Testis (tissue), 3 donors: ENCODE results near the gene PHLPP1. TPM values are rescaled to one million over a fixed set of nuclear protein-coding genes. Genes with fewer than 3 reads are reported as not detected.

ENCODE experiments used
- DNase-seq: peaks from one replicate; pipeline ENCODE4 v3.0.0-alpha.2; 2019
- H3K27ac ChIP-seq, 2 donors: fragments of 200-600 bp; sonication (generic); one replicate each; pipeline ENCODE4 v1.5.1; 2019
- H3K27me3 ChIP-seq: fragments of 200-600 bp; sonication (generic); one replicate; pipeline ENCODE4 v1.5.1; 2019
- H3K36me3 ChIP-seq: fragments of 200-600 bp; sonication (generic); one replicate; pipeline ENCODE4 v1.5.1; 2017; ENCODE audit warnings: low read depth; ENCODE audit errors: missing control alignments
- H3K4me1 ChIP-seq: fragments of 200-600 bp; sonication (generic); one replicate; pipeline ENCODE4 v1.5.1; 2019
- H3K4me3 ChIP-seq, 2 donors: fragments of 200-600 bp; sonication (generic); one replicate each; pipeline ENCODE4 v1.5.1; 2017 to 2019
- H3K9me3 ChIP-seq: fragments of 200-600 bp; sonication (generic); one replicate; pipeline ENCODE4 v1.5.1; 2017
- POLR2A ChIP-seq: fragments of 450-650 bp; IDR thresholded peaks from one replicate; pipeline ENCODE4 v1.6.1; 2017; ENCODE audit warnings: antibody characterized with exemption, mild to moderate bottlenecking, moderate library complexity
- WGBS, 2 donors: methylation state at CpG; one replicate each; pipeline ENCODE4 v1.1.5; 2018; 5-methylcytosine and 5-hydroxymethylcytosine counted together
- intact Hi-C: fragments of 100-400 bp; cut with DNase I; formaldehyde crosslinking; loops from one replicate; pipeline ENCODE4 v1.15.1; 2023; ENCODE audit warnings: low total_unique reads
- polyA plus RNA-seq: library from polyadenylated mRNA; stranded (reverse); fragments of 350-450 nt; fragmentation: Illumina TruSeq; extraction: RNeasy Lipid Tissue Mini Kit (QIAGEN cat#74804); gene quantifications from one replicate; pipeline ENCODE4 v1.2.3, GENCODE V29; 2014; ENCODE audit warnings: low read depth, low replicate concordance; ENCODE audit not compliant: insufficient read depth
- total RNA-seq, 2 donors: library from RNA; depleted of rRNA; stranded (reverse); fragments of >200 nt; gene quantifications; one replicate each; pipeline ENCODE4 v1.2.3, GENCODE V29; 2016
- TF ChIP-seq, protein P1 (sequence below), 3 experiments: fragments of 450-650 bp in 2 of 3; fragments of 200-600 bp in 1 of 3; sonication (generic) in 1 of 3; IDR thresholded peaks; one replicate each; pipeline ENCODE4 v1.5.1; 2016 to 2019; ENCODE audit warnings: antibody characterized with exemption in 3 of 3, mild to moderate bottlenecking in 2 of 3, moderate library complexity in 1 of 3

The PHLPP1 gene
- total and polyA plus RNA-seq, 3 donors from 2014 or later: 31.5 to 60.1 (median 50.5) TPM

DNA sequence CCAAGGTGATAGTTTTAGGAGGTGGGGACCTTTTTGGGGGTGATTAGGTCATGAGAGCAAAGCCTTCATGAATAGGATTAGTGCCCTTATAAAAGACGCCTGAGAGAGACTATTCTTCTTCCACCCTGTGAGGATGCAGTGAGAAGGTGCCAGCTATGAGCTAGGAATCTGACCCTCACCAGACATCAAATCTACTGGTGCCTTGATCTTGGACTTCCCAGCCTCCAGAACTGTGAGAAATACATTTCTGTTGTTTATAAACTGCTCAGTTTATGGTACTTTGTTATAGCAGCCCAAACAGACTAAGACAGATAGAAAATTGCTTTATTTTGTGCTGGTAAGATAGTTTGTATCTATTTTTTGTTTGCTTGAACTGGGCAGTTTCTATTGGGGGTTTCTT lies 40.1 kb downstream of the PHLPP1 start:
- Histone ChIP-seq H3K27ac (no peak overlapping the region), H3K27me3 (no peaks in the 10 kb centered on the region), H3K4me1 (peaks cover 18% of the 10 kb centered on the region), H3K36me3 (no peaks in the 10 kb centered on the region), H3K9me3 (no peaks in the 10 kb centered on the region), H3K4me3 (no peak overlapping the region)
- TF ChIP-seq, protein P1, sequence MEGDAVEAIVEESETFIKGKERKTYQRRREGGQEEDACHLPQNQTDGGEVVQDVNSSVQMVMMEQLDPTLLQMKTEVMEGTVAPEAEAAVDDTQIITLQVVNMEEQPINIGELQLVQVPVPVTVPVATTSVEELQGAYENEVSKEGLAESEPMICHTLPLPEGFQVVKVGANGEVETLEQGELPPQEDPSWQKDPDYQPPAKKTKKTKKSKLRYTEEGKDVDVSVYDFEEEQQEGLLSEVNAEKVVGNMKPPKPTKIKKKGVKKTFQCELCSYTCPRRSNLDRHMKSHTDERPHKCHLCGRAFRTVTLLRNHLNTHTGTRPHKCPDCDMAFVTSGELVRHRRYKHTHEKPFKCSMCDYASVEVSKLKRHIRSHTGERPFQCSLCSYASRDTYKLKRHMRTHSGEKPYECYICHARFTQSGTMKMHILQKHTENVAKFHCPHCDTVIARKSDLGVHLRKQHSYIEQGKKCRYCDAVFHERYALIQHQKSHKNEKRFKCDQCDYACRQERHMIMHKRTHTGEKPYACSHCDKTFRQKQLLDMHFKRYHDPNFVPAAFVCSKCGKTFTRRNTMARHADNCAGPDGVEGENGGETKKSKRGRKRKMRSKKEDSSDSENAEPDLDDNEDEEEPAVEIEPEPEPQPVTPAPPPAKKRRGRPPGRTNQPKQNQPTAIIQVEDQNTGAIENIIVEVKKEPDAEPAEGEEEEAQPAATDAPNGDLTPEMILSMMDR (IDR thresholded peaks at IDR 0.05): no peak
- TF ChIP-seq POLR2A: no peak
- 83 to 88% methylated on average over 1 of the region's 1 CpG for WGBS, 2 donors
- intact Hi-C loops: no loop called here
- no peak for DNase-seq

DNA sequence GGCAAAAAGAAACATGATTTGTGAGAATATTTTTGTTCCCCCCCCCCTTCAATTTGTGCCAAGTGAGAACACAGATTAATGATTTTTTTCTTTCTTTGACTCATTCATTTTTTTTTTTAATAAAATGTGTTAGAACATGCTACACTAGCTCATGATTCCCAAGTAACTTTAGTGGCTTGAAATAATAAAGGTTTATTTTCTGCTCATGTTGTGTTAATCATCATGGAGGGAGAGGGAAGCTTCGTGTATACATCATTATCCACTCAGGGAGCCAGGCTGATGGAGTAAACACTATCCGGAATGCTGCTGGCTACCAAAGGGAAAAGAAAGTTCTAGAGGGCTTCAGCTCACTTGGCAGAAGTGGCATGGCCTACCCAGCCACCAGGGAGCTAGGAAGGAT lies 40.6 kb downstream of the PHLPP1 start:
- no peaks in the 10 kb centered on the region for H3K9me3 ChIP-seq
- H3K27ac ChIP-seq: peak overlapping the region in 1 of 2 donors; percentile 7
- no peak overlapping the region for H3K4me3 ChIP-seq
- 95 to 96% methylated on average over 2 of the region's 2 CpGs for WGBS, 2 donors
- H3K36me3 ChIP-seq: no peaks in the 10 kb centered on the region
- peaks cover 13% of the 10 kb centered on the region for H3K4me1 ChIP-seq
- TF ChIP-seq POLR2A: no peak
- TF ChIP-seq, protein P1 (IDR thresholded peaks at IDR 0.05): no peak
- intact Hi-C loops: no loop called here
- no peaks in the 10 kb centered on the region for H3K27me3 ChIP-seq
- no peak for DNase-seq

DNA sequence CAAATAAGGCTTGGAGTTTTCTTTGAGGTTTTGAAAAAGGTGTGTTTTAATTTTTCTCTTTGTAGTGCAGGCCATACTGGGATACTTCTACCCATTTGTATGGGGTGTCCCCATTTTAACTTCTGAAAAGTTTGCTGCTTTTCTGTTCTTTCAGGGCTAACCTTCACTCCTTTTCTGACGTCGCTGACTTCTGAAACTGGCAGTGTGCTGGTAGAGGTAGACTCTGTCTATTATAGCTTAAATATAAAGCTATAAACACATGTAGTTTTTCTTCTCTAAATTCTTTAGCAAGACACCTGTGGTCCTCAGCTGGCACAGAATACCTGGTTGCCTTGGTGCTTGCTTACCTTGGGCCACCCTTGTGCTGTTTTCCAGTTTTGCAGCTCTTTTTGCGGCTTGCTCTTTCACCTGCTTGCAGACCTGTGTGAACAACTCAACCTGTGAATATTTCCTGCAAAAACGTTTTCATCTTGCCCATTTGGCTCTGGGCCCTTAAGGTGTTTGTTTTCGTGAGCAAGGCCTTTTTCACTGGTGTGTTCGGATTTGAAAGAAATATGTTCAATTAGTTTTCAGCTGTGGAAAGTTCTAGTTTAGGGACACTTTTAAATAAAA lies 42.2 kb downstream of the PHLPP1 start:
- intact Hi-C loops: no loop called here

DNA sequence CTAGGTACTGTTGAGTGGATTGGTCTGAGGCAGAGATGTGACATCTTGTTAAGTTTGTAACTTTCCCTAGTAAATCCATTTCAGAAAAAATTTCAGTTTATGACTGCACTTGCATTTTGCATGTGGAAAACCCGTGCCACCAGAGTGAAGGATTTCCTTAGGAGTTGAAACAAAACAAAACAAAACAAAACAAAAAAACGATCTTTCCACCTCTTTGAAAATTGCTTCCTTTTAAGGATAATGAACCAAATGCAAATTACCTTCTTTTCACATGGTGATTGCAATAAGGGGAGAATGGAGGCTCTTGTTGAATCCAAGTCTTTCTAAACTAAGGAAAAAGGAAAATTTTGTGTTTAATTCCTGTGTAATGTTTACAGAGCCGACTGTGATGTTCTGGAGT lies 43.2 kb downstream of the PHLPP1 start:
- Histone ChIP-seq H3K9me3 (no peaks in the 10 kb centered on the region), H3K4me3 (no peak overlapping the region), H3K27me3 (no peaks in the 10 kb centered on the region), H3K36me3 (no peaks in the 10 kb centered on the region), H3K27ac (no peak overlapping the region), H3K4me1 (no peaks in the 10 kb centered on the region)
- intact Hi-C loops: no loop called here
- WGBS, 2 donors: 56 to 72% methylated on average over 3 of the region's 3 CpGs
- DNase-seq: no peak
- no peak for TF ChIP-seq POLR2A
- TF ChIP-seq, protein P1 (IDR thresholded peaks at IDR 0.05): no peak

More for the DNA sequence above, 42.2 kb downstream of the PHLPP1 start:
- H3K4me1 ChIP-seq: no peaks in the 10 kb centered on the region
- WGBS, 2 donors: 79 to 83% methylated on average over 6 of the region's 6 CpGs
- DNase-seq: no peak
- no peak overlapping the region for H3K27ac ChIP-seq
- H3K27me3 ChIP-seq: no peaks in the 10 kb centered on the region
- no peaks in the 10 kb centered on the region for H3K9me3 ChIP-seq
- H3K36me3 ChIP-seq: no peaks in the 10 kb centered on the region
- TF ChIP-seq POLR2A: no peak
- TF ChIP-seq, protein P1 (IDR thresholded peaks at IDR 0.05): no peak
- no peak overlapping the region for H3K4me3 ChIP-seq
